Tibial artery (tissue), 4 donors: ENCODE data around the gene DDX1.

ENCODE experiments used
- DNase-seq, 2 donors: peaks; one replicate each; pipeline ENCODE4 v3.0.0-alpha.2; 2019
- H3K27ac ChIP-seq, 2 donors: fragments of 200-600 bp; sonication (generic) in 1 of 2; 1 replicate in 1 of 2; 2 replicates in 1 of 2; pipeline ENCODE4 v1.5.1; 2018 to 2019; ENCODE audit warnings: mild to moderate bottlenecking in 1 of 2
- H3K27me3 ChIP-seq, 2 donors: fragments of 200-600 bp; sonication (generic) in 1 of 2; one replicate each; pipeline versions ENCODE4 v1.5.1 to v1.6.0; 2016 to 2019
- H3K36me3 ChIP-seq, 3 donors: fragments of 200-600 bp; sonication (generic) in 2 of 3; one replicate each; pipeline ENCODE4 v1.5.1; 2016 to 2019; ENCODE audit warnings: mild to moderate bottlenecking in 2 of 3
- H3K4me1 ChIP-seq, 4 donors: fragments of 200-600 bp; sonication (generic) in 2 of 4; 1 replicate in 3 of 4; 2 replicates in 1 of 4; pipeline ENCODE4 v1.5.1; 2016 to 2019
- H3K4me3 ChIP-seq, 2 donors: fragments of 200-600 bp; sonication (generic) in 1 of 2; 1 replicate in 1 of 2; 2 replicates in 1 of 2; pipeline ENCODE4 v1.5.1; 2018 to 2019; ENCODE audit warnings: mild to moderate bottlenecking in 2 of 2
- H3K9me3 ChIP-seq, 3 donors: fragments of 200-600 bp; sonication (generic) in 1 of 3; one replicate each; pipeline ENCODE4 v1.5.1; 2016 to 2019
- CTCF ChIP-seq, 2 experiments: fragments of 200-600 bp in 1 of 2; fragments of 450-650 bp in 1 of 2; IDR thresholded peaks; one replicate each; pipeline ENCODE4 v1.5.1; 2017 to 2019; ENCODE audit warnings: antibody characterized with exemption in 2 of 2, mild to moderate bottlenecking in 1 of 2, moderate library complexity in 1 of 2
- intact Hi-C: fragments of 100-400 bp; cut with DNase I; formaldehyde crosslinking; loops from one replicate; pipeline ENCODE4 v1.15.0; 2023; ENCODE audit warnings: low total_unique reads

Gene DDX1

GRCh38 chr2:15671409-15671808 is 79.7 kb downstream of the DDX1 start:
- intact Hi-C loops: no loop called here
- Histone ChIP-seq H3K27ac (no peak overlapping the region), H3K27me3 (peaks cover 0 to 6% of the 10 kb centered on the region in 2 donors), H3K36me3 (no peaks in the 10 kb centered on the region), H3K9me3 (no peaks in the 10 kb centered on the region), H3K4me1 (no peaks in the 10 kb centered on the region), H3K4me3 (no peak overlapping the region)
- no peak for TF ChIP-seq CTCF (IDR thresholded peaks at IDR 0.05)
- no peak for DNase-seq

- DNase-seq: peak in 1 of 2 donors; percentile 28
- Histone ChIP-seq H3K27me3 (no peaks in the 10 kb centered on the region), H3K4me1 (no peaks in the 10 kb centered on the region), H3K9me3 (no peaks in the 10 kb centered on the region), H3K4me3 (no peak overlapping the region), H3K27ac (no peak overlapping the region), H3K36me3 (no peaks in the 10 kb centered on the region)
- intact Hi-C loops: no loop called here
- no peak for TF ChIP-seq CTCF (IDR thresholded peaks at IDR 0.05)
Observed at GRCh38 chr2:15671842-15672815, 80.5 kb downstream of the DDX1 start.

GRCh38 chr2:15672961-15673918 is 81.6 kb downstream of the DDX1 start:
- no peak overlapping the region for H3K4me3 ChIP-seq
- no peaks in the 10 kb centered on the region for H3K36me3 ChIP-seq
- no peaks in the 10 kb centered on the region for H3K9me3 ChIP-seq
- H3K27ac ChIP-seq: no peak overlapping the region
- no peaks in the 10 kb centered on the region for H3K27me3 ChIP-seq
- no peaks in the 10 kb centered on the region for H3K4me1 ChIP-seq
- TF ChIP-seq CTCF (IDR thresholded peaks at IDR 0.05): no peak
- no peak for DNase-seq
- intact Hi-C loops: no loop called here

GRCh38 chr2:15673919-15674636 is 82.4 kb downstream of the DDX1 start:
- intact Hi-C loops: no loop called here
- no peaks in the 10 kb centered on the region for H3K4me1 ChIP-seq
- no peak for TF ChIP-seq CTCF (IDR thresholded peaks at IDR 0.05)
- H3K9me3 ChIP-seq: no peaks in the 10 kb centered on the region
- no peak overlapping the region for H3K27ac ChIP-seq
- H3K36me3 ChIP-seq: no peaks in the 10 kb centered on the region
- H3K27me3 ChIP-seq: no peaks in the 10 kb centered on the region
- no peak overlapping the region for H3K4me3 ChIP-seq
- DNase-seq: peak in 1 of 2 donors; percentile 43
